GM12874 (cell line): ENCODE measurements around the gene TTC12.

Source experiments
- CTCF ChIP-seq: IDR thresholded peaks from 2 replicates; pipeline ENCODE4 v1.5.1; 2011; ENCODE audit warnings: low read depth, mild to moderate bottlenecking, control low read depth, low read length, moderate library complexity; ENCODE audit not compliant: insufficient read depth

The TTC12 gene

DNA sequence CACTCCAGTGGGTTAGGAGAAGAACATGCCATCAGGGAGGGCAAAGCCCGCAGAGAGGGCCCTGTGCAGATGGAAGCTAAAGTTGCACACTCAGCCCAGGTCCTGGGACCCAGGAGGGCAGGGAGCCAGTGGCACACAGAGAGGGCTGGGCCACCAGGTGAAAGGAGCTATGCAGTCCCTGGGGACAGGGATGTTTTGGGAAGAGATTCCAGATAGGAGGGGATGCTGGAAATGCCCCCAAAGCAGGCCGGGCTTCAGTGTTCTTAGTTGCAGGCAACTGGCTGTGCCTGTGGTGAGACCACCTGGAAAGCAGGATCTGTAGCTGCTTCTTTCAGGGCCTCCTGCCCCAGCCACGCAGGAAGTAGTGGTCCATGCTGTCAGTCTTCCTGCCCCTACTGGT is 92.8 kb downstream of the TTC12 start:
- no peak for TF ChIP-seq CTCF

DNA sequence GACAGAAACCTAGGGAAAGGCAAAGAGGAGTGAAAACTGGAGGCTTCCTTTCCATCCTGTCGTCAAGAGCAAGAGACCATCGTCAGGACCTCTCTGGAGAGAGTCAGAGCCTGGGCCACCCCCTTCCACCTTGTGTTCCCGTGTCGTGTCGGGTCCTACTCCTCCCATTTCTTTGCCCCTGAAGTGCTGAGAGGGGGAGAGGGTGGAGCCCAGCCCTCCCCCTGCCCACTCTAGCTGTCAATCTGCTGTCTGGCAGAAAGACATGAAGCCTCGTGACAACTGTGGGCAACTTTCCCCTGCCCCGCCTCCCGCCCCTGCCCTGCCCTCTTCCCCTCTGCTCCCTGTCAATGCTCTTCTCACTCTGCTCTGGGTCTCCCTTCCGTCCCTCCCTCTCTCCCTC is 93.8 kb downstream of the TTC12 start:
- no peak for TF ChIP-seq CTCF

DNA sequence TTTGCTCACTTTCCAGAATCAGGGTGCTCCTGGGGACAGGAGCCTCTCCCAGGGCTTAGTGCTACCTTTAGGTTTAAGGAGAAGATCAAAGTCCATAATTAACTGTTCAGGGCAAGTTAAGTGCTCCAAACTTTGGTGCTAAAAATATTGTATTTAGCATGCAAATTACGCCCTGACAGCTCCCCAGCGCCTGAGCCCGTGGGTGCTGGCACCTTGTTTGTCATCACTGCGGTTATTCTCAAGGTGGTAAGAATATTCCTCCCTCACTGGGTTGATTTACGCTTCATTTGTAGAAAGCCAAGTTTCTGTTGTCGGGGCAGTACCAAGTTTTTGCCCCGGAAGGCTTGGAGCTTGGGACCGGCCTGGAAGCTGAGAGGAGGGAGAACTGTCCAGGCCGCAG is 94.5 kb downstream of the TTC12 start:
- no peak for TF ChIP-seq CTCF

DNA sequence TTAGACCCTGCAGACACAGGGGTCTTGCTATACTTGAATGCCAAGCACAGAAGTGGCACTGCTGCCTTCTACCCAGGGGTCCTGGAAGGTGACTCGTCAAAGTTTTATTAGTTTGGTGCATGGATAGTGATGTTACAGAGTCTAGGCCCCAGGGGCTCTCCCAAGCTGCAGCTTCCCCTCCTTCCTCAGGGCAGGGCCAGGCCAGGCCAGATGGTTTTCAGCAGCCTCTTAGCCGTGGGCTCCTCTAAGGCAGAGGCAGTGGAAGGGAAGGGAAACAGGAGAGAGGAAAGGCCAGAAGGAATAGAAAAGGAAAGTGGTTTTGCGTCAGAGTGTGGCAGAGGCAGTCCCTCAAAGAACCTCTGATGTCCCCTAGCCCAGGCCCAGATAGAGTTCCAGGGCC is 95.1 kb downstream of the TTC12 start:
- TF ChIP-seq CTCF, result no peak

GRCh38 chr11:113410414-113411135 is 96.2 kb downstream of the TTC12 start:
- no peak for TF ChIP-seq CTCF

- TF ChIP-seq CTCF, result no peak
Observed at GRCh38 chr11:113411536-113411935, 97.2 kb downstream of the TTC12 start.

DNA sequence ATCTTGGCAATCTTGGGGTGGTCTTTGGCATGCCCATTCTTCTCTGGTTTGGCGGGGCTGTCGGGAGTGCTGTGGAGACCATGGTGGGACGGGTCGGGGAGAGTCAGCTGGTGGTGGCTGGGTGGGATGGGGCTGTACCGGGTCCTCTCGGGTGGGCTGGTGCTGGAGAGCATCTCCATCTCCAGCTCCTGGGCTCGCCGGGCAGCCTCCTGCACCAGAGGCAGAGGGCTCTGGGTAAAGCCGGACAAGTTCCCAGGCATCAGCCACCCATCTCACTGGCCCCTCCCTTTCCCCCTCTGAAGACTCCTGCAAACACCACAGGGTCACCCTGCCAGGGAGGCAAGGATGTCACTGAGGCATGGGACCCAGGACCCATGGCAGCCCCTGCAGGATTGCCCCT is 98.3 kb downstream of the TTC12 start:
- no peak for TF ChIP-seq CTCF
